Activated T-helper 1 cell treated with anti-CD3 and anti-CD28 coated beads, Interleukin-2, amount 50 U/mL, for 16 hours (primary cell): ENCODE measurements around the gene ETV6.

Experiments
- DNase-seq, 2 donors: peaks; one replicate each; pipeline ENCODE4 v3.0.0-alpha.2; 2020; ENCODE audit warnings: low read depth in 1 of 2, low spot score in 1 of 2

The ETV6 gene

DNA sequence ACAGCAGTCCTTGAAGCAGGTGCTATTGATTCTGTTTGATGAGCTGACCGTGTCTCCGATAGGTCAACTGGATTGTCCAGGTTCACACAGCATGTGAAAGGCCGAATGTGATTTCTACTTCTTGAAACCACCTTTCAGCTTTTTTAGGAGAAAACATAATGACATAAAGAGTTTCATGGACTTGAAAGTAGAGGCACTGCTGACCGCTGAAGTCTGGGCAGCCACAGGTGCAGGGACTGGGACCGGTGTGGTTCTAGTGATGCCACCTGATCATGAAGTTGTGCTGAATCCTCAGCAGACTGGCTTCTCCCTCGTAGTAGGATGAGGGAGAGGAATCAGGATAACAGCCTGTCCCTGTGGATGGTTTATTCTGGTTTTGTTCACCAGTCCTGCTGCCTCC, 108.1 kb downstream of the ETV6 start:
- no peak for DNase-seq

DNA sequence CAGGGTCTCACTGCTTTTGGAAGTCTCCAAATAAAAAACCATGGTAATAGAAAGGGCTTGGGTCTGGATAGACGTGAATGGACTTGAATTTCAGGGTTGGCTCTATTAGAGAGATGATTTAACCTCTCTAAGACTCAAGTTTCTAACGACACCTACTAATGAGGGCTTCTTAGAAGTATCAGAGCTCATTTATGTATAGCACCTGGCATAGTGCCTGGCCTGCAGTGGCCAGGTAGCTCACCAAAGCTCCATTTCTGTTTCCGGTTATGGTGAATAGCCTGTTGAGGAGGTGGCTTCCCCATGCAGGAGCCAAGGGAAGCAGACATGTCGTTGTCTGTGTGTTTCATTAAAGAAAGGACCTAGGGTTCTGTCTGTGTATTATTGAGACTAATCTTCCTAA, 108.6 kb downstream of the ETV6 start:
- no peak for DNase-seq

GRCh38 chr12:11758510-11759493, 109.3 kb downstream of the ETV6 start:
- DNase-seq, result no peak

DNA sequence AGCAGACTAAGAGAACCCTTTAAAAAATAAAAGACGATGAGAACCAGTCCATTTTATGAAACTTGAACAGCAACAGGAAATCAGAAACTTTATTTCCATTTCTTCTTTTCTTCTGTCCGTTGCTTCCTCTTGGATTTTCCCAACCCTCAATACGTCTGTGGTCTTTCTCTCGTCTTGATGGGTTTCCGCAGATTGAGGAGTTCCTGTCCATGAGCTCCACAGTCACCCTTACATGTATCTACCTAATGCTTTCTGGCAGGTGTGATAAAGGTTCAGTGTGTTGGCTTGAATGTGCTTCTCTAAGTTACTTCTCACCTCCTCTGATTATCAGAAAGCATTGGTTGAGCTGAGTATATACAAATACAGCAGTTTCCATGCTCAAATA, 110.0 kb downstream of the ETV6 start:
- no peak for DNase-seq

GRCh38 chr12:11759899-11760298, 110.4 kb downstream of the ETV6 start:
- no peak for DNase-seq

DNA sequence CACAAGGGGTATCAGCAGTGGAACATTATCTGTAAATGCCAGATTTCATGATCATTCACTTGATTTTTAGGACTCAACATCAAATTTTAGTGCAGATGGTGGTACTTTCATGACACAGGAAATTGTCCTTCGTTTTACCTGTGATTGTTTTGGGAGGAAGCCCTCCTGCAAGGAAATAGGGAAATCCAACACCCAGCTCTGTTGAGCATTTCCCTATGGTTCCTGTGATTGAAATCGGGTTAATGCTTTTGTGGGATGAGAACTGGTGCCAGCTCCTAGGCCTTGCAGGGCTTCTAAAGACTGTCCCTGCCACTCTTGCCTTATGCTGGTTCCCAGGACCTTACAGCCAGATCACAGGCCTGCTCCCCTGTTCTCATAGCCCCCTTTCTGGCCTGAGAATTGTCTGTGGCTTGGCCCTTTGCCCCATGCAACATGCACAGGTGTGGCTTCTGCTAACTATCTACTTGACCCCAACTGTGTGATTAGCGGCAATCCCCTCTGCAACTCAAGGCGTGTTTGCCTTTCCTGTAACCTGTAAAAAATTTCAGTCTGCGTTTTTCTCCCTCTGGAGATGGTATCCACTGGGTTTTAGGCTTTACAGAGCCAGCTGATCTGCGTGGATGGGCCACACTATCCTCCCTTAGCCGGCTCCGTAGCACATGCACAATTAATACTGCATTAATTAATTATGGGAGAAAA, 112.5 kb downstream of the ETV6 start:
- no peak for DNase-seq

- DNase-seq, result no peak
These were observed 113.4 kb downstream of the ETV6 start for GRCh38 chr12:11762723-11763326.

DNA sequence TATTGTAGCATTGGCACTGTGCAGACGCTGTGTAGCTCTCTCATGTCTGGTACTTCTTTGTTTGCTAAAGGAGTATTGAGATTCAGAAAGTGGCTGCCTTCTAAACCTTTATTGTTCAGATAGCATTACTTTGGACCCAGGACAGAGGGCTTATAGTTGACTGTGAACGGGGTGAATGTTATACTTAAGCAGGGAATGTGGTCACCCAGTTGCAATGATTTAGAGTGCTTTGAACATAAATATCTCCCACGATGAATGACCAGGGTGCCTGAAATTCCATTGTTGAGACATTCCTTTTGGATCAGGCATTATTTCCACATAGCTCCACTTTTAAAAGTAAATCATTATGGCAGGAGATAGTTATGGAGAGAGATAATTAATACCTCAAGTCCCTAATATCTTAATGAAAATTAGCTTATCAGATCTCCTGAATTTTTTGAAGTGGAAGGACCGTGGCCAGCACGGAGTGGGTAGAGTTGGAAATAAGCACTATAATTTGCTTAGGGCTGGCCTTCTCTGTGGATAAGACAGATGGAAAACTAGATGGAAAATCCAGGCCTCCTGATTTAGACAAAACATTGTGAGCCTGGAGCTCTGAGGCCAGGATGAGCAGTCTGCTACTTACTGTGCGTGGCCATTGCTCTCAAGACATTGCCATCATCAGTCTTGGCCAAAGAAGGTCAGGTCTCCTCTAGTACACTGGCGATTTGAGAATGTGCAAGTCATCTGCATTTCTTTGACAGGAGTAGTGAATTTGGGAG, 114.5 kb downstream of the ETV6 start:
- no peak for DNase-seq

DNA sequence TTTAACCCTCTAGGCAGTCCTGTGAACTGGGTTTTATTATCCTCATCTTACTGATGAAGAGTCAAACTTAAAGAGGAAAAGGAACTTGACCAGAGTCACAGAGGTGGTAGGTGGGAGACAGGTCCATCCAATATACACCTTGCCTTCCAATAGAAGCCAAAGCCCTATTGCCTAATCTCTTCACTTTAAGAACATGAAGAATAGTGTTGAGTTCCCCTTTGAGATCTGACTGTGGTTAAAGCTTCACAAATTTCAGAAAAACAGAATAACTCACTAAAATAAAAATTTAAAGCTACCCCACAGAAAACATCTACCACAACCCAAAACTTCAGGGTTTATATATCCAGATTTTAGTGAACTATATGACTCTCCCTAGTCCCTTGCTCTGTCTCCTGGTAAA, 115.4 kb downstream of the ETV6 start:
- no peak for DNase-seq

- no peak for DNase-seq
These were observed 115.9 kb downstream of the ETV6 start for GRCh38 chr12:11765421-11765816.

DNA sequence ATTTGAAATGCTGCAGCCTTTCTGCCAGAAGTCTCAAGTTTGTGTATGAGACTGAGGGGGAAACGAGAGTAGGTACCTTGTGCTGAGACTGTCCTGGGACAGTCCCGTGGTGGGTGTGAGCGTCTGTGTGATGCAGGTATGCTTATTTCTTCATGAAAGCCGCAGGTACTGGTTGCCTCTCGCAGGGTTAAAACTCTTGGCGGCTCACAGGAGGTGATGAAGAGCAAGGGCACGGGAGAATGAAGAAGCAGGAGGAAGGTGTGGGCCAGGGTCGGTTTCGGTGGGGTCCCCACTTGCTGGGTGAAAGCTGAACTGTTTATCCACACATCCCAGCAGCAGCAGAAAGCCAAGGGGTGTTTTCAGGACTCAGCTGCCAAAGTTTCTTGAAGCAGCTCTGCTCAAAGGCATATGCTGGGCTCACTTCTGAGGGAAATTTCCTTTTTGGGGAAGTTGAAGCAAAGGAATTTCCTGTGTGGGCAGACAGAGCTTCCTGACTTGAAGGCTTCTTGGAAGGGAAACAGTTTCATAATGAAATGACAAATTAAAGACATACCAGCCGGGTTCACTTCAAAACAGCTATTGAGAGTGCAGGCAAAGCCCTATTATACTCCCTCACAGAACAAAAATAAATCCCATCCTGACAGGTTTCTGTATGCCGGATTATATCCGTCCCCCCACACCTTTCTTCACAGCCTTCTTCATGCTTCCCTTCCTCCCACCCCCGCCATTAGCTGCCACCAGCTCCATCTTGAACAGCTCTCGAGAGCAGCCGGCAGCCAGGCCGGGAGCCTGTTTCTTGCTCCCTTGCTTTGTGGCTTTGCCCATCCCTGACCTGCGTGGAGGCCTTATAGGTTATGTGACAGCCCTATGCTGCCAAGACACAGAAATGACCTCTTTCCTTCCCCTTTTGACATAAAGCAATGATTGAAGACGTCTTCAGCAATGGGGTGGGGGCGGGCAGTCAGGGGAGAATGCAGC, 116.6 kb downstream of the ETV6 start:
- DNase-seq, result peak in 1 of 2 donors; percentile 57

GRCh38 chr12:11767029-11767724, 117.7 kb downstream of the ETV6 start:
- DNase-seq, result no peak

GRCh38 chr12:11767798-11768197, 118.3 kb downstream of the ETV6 start:
- no peak for DNase-seq

DNA sequence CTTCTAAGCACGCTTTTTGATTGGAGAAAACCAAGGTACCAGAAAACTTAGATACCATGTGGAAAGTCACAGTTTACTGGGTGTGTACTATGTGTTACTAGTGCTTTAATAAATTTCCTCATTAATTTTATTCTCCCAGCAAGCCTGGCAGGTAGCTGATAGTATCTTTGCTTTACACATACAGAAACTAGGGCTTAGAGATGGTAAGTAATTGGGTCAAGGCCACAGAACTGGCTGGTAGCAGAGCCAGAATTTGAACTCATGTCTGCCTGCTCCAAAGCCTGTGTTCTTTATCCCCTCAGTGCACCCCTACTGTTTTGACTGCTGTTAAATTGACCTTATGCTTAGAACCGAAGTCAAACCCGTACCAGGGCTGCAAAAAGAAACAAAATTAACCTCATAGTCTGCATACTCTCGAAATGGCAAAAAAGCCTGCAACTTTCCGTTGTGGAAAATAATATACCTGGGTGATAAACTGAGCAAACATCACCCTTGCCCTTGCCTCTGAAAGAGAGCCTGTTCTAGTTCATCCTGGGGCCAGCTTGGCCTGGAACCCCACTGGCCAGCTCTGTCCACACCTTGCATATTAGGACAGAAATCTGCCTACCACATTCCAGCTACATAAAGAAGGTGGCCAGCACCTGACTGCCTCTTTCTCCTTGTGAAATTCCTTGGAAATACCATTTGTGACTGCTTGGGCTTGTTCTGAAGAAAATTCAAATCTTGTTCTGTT, 118.9 kb downstream of the ETV6 start:
- DNase-seq, result no peak

- DNase-seq, result no peak
These were observed 120.4 kb downstream of the ETV6 start for GRCh38 chr12:11769723-11770514.

DNA sequence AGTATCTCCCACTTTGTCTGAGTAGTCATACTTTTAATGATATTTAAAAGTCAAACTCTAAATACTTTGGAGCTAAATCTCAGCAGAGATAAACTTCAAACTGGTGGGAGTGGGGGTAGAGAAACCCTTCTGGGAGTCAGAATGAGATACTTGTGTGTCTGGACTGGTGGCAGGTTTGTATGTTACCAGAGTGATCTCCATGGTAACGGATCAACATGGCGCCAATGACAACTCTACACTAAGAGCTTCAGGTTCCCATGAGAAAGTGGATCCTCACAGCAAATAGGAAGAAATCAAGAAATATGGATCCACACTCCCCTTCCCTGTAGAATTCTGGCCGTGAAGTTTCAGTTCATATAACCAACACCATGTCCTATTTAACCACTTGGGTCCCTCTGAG, 121.9 kb downstream of the ETV6 start:
- DNase-seq, result no peak

GRCh38 chr12:11771895-11772502, 122.5 kb downstream of the ETV6 start:
- DNase-seq, result no peak
